Measurements from ENCODE around the gene TRPM4. TPM values are rescaled to one million over a fixed set of nuclear protein-coding genes. Genes with fewer than 3 reads are reported as not detected.

Gene TRPM4
- total and polyA plus RNA-seq, 2 of the 13 experiments (the other 11 are each of a cell fraction or from before 2014, with no cell fraction given), result 1.9 to 4.3 TPM

DNA sequence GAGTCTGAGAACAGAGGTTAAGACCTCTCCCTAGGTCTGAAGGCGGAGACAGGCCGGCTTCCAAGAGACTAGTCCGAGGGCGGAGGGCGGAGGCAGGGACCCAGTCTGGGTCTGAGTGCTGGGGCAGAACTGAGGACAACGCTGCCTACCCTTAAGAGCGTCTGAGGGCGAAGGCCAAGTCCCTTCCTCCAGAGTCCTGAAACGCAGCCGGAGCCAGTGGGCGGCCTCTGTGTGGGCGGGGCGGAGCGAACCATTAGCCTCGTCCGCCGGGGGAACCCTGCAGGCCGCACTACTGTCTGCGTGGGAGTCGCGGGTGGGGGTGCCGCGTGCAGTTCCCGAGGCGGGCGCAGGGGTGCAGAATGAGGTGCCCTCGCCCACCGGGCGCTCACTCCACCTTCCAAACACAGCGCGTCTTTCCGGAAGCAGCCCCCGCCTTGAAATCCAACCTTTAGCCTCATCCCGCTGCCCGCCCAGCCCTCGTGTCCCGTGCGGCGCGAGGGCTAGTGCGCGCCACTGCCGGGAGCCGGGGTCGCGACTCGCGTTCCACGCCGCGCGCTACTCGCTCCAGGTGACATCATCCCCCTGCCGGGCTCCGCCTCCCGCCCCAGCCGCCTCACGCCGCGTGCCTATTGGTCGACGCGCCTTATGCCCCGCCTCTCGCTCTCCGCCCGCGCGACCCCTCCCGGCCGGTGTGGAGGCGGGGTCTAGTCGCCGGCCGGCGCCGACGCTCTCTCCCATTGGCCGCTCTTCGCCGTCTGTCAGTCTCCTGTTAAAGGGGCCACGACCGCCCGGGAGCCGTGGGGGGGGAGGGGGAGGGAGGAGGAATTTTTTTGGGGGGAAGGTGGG lies 38.8 kb upstream of the TRPM4 start, which contains the start of gene C19orf73 (continued):
- TF ChIP-seq, protein P1, sequence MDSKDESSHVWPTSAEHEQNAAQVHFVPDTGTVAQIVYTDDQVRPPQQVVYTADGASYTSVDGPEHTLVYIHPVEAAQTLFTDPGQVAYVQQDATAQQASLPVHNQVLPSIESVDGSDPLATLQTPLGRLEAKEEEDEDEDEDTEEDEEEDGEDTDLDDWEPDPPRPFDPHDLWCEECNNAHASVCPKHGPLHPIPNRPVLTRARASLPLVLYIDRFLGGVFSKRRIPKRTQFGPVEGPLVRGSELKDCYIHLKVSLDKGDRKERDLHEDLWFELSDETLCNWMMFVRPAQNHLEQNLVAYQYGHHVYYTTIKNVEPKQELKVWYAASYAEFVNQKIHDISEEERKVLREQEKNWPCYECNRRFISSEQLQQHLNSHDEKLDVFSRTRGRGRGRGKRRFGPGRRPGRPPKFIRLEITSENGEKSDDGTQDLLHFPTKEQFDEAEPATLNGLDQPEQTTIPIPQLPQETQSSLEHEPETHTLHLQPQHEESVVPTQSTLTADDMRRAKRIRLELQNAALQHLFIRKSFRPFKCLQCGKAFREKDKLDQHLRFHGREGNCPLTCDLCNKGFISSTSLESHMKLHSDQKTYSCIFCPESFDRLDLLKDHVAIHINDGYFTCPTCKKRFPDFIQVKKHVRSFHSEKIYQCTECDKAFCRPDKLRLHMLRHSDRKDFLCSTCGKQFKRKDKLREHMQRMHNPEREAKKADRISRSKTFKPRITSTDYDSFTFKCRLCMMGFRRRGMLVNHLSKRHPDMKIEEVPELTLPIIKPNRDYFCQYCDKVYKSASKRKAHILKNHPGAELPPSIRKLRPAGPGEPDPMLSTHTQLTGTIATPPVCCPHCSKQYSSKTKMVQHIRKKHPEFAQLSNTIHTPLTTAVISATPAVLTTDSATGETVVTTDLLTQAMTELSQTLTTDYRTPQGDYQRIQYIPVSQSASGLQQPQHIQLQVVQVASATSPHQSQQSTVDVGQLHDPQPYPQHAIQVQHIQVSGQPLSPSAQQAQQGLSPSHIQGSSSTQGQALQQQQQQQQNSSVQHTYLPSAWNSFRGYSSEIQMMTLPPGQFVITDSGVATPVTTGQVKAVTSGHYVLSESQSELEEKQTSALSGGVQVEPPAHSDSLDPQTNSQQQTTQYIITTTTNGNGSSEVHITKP (CRISPR knock-in tag; IDR thresholded peaks at IDR 0.05; ENCODE audit: low read depth), result peak; percentile 99
- TF ChIP-seq ZSCAN20 (CRISPR knock-in tag; IDR thresholded peaks at IDR 0.05; ENCODE audit: borderline replicate concordance) (peak; percentile 82; the same call in 1 of the 2 replicates), GATAD1 (CRISPR knock-in tag; IDR thresholded peaks at IDR 0.05) (no peak), HNRNPUL1 (IDR thresholded peaks at IDR 0.05; ENCODE audit: low read depth, low read length) (no peak), NBN (conservative IDR thresholded peaks at IDR 0.05) (no peak), ZNF136 (CRISPR knock-in tag; IDR thresholded peaks at IDR 0.05; ENCODE audit: low read depth) (no peak), ZZZ3 (CRISPR knock-in tag; IDR thresholded peaks at IDR 0.05; ENCODE audit: borderline replicate concordance) (no peak), KMT2B (CRISPR knock-in tag; IDR thresholded peaks at IDR 0.05) (peak; percentile 48; the same call in 1 of the 2 replicates), ZNF354B (CRISPR knock-in tag; IDR thresholded peaks at IDR 0.05) (no peak), HOMEZ (CRISPR knock-in tag; IDR thresholded peaks at IDR 0.05; ENCODE audit: low read depth) (no peak), ZNF747 (CRISPR knock-in tag; IDR thresholded peaks at IDR 0.05; ENCODE audit: borderline replicate concordance) (0 out of 2 replicates have a peak, but pooled peaks have one; percentile 28), PLSCR1 (CRISPR knock-in tag; IDR thresholded peaks at IDR 0.05; ENCODE audit: borderline replicate concordance) (no peak), ATF6 (CRISPR knock-in tag; conservative IDR thresholded peaks at IDR 0.05) (no peak), ZNF766 (CRISPR knock-in tag; IDR thresholded peaks at IDR 0.05; ENCODE audit: borderline replicate concordance) (no peak)
- TF ChIP-seq, protein P2, sequence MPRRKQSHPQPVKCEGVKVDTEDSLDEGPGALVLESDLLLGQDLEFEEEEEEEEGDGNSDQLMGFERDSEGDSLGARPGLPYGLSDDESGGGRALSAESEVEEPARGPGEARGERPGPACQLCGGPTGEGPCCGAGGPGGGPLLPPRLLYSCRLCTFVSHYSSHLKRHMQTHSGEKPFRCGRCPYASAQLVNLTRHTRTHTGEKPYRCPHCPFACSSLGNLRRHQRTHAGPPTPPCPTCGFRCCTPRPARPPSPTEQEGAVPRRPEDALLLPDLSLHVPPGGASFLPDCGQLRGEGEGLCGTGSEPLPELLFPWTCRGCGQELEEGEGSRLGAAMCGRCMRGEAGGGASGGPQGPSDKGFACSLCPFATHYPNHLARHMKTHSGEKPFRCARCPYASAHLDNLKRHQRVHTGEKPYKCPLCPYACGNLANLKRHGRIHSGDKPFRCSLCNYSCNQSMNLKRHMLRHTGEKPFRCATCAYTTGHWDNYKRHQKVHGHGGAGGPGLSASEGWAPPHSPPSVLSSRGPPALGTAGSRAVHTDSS (CRISPR knock-in tag; conservative IDR thresholded peaks at IDR 0.05), result no peak

Measured in HepG2 (cell line).